ENCODE results near the gene ADTRP. TPM values are rescaled to one million over a fixed set of nuclear protein-coding genes. Genes with fewer than 3 reads are reported as not detected.

ADTRP gene
- total RNA-seq, 2 experiments from 2014 or later, result not detected

GRCh38 chr6:11756726-11757125 is 21.9 kb downstream of the ADTRP start:
- intact Hi-C loops (cut with micrococcal nuclease; ENCODE audit: unreplicated experiment), result no loop called here
- Histone ChIP-seq H3K9me3 (ENCODE audit: low read length) (no peaks in the 10 kb centered on the region), H3K4me1 (ENCODE audit: insufficient read depth, low read length, poor library complexity, severe bottlenecking) (no peaks in the 10 kb centered on the region), H3K4me3 (ENCODE audit: low read depth, low read length, poor library complexity, severe bottlenecking) (no peak overlapping the region), H3K4me2 (ENCODE audit: low read length) (no peak overlapping the region), H4K20me1 (ENCODE audit: insufficient read depth, low read length) (no peaks in the 10 kb centered on the region), H3K27ac (ENCODE audit: low read depth, low read length, poor library complexity, severe bottlenecking) (no peak overlapping the region), H3K36me3 (ENCODE audit: insufficient read depth, low read length) (no peaks in the 10 kb centered on the region), H2AFZ (ENCODE audit: low read length) (no peak overlapping the region), H3K9me2 (ENCODE audit: insufficient read depth, low read length) (no peaks in the 10 kb centered on the region), H3K79me2 (ENCODE audit: insufficient read depth, low read depth, low read length) (no peaks in the 10 kb centered on the region)
- POLR2A ChIA-PET, result no interaction called here
- no peak for DNase-seq (ENCODE audit: low spot score)
- BruUV-seq (replicated peaks), result no TSS peak
- TF ChIP-seq CTCF (conservative IDR thresholded peaks at IDR 0.05; ENCODE audit: low read length) (no peak), EZH2phosphoT487 (IDR thresholded peaks at IDR 0.05; ENCODE audit: borderline replicate concordance, low read depth, low read length) (no peak)
- CTCF ChIA-PET (ENCODE audit: unreplicated experiment), result no interaction called here

GRCh38 chr6:11756292-11756691 is 22.3 kb downstream of the ADTRP start:
- Histone ChIP-seq H3K79me2 (ENCODE audit: insufficient read depth, low read depth, low read length) (no peaks in the 10 kb centered on the region), H2AFZ (ENCODE audit: low read length) (no peak overlapping the region), H3K9me3 (ENCODE audit: low read length) (no peaks in the 10 kb centered on the region), H3K27ac (ENCODE audit: low read depth, low read length, poor library complexity, severe bottlenecking) (no peak overlapping the region), H3K9me2 (ENCODE audit: insufficient read depth, low read length) (no peaks in the 10 kb centered on the region), H3K4me3 (ENCODE audit: low read depth, low read length, poor library complexity, severe bottlenecking) (no peak overlapping the region), H3K36me3 (ENCODE audit: insufficient read depth, low read length) (no peaks in the 10 kb centered on the region), H4K20me1 (ENCODE audit: insufficient read depth, low read length) (no peaks in the 10 kb centered on the region), H3K4me2 (ENCODE audit: low read length) (no peak overlapping the region), H3K4me1 (ENCODE audit: insufficient read depth, low read length, poor library complexity, severe bottlenecking) (no peaks in the 10 kb centered on the region)
- CTCF ChIA-PET (ENCODE audit: unreplicated experiment), result no interaction called here
- BruUV-seq (replicated peaks), result no TSS peak
- intact Hi-C loops (cut with micrococcal nuclease; ENCODE audit: unreplicated experiment), result no loop called here
- TF ChIP-seq CTCF (conservative IDR thresholded peaks at IDR 0.05; ENCODE audit: low read length), result no peak
- no peak for TF ChIP-seq EZH2phosphoT487 (IDR thresholded peaks at IDR 0.05; ENCODE audit: borderline replicate concordance, low read depth, low read length)
- POLR2A ChIA-PET, result no interaction called here
- no peak for DNase-seq (ENCODE audit: low spot score)

- Histone ChIP-seq H3K27ac (ENCODE audit: low read depth, low read length, poor library complexity, severe bottlenecking) (no peak overlapping the region), H3K9me2 (ENCODE audit: insufficient read depth, low read length) (no peaks in the 10 kb centered on the region), H2AFZ (ENCODE audit: low read length) (no peak overlapping the region), H3K4me3 (ENCODE audit: low read depth, low read length, poor library complexity, severe bottlenecking) (no peak overlapping the region), H3K9me3 (ENCODE audit: low read length) (no peaks in the 10 kb centered on the region), H3K36me3 (ENCODE audit: insufficient read depth, low read length) (no peaks in the 10 kb centered on the region), H3K79me2 (ENCODE audit: insufficient read depth, low read depth, low read length) (no peaks in the 10 kb centered on the region), H3K4me2 (ENCODE audit: low read length) (no peak overlapping the region), H3K4me1 (ENCODE audit: insufficient read depth, low read length, poor library complexity, severe bottlenecking) (no peaks in the 10 kb centered on the region), H4K20me1 (ENCODE audit: insufficient read depth, low read length) (no peaks in the 10 kb centered on the region)
- ChIA-PET CTCF (ENCODE audit: unreplicated experiment) (no interaction called here), POLR2A (no interaction called here)
- DNase-seq (ENCODE audit: low spot score), result no peak
- BruUV-seq (replicated peaks), result no TSS peak
- intact Hi-C loops (cut with micrococcal nuclease; ENCODE audit: unreplicated experiment), result no loop called here
- TF ChIP-seq CTCF (conservative IDR thresholded peaks at IDR 0.05; ENCODE audit: low read length) (no peak), EZH2phosphoT487 (IDR thresholded peaks at IDR 0.05; ENCODE audit: borderline replicate concordance, low read depth, low read length) (no peak)
Measured at GRCh38 chr6:11755725-11756124, 22.9 kb downstream of the ADTRP start.

Measured in OCI-LY7 (cell line).